Retinal pigment epithelial cell (primary cell): ENCODE measurements around the gene SLC38A10.
A peak's percentile ranks its signal among the peaks of the same experiment; 100 is the strongest.

Experiments
- DNase-seq: peaks from one replicate; pipeline ENCODE4 v3.0.0-alpha.2; 2010; ENCODE audit warnings: low read depth
- H3K4me3 ChIP-seq: 2 replicates; pipeline ENCODE4 v1.5.1; 2011; ENCODE audit warnings: mild to moderate bottlenecking, low read length, control low read depth, moderate library complexity
- TF ChIP-seq, protein P1 (sequence below): conservative IDR thresholded peaks from 2 replicates; pipeline ENCODE4 v1.5.1; 2011; ENCODE audit warnings: low read depth, low read length, control low read depth, inconsistent platforms

Gene SLC38A10

DNA sequence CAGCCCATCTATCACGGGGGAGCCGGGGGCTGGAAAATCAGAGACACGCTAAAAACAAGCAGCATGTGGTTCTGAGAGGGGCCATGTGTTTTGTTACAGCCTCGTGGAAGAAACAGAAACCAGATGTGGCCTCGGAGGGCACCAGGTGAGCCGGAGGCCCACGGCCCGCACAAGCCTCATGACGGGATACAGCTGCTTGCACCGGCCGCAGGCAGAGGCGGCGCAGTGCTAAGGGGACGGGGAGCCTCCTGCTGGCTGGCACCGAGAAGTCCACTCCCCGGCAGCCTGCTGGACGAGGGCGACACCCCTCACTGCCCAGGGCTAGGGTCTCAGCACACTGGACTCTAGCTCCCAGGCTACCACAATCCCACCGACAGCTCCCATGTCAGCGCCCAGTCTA lies 36.8 kb downstream of the SLC38A10 start:
- no peak overlapping the region for H3K4me3 ChIP-seq
- TF ChIP-seq, protein P1, sequence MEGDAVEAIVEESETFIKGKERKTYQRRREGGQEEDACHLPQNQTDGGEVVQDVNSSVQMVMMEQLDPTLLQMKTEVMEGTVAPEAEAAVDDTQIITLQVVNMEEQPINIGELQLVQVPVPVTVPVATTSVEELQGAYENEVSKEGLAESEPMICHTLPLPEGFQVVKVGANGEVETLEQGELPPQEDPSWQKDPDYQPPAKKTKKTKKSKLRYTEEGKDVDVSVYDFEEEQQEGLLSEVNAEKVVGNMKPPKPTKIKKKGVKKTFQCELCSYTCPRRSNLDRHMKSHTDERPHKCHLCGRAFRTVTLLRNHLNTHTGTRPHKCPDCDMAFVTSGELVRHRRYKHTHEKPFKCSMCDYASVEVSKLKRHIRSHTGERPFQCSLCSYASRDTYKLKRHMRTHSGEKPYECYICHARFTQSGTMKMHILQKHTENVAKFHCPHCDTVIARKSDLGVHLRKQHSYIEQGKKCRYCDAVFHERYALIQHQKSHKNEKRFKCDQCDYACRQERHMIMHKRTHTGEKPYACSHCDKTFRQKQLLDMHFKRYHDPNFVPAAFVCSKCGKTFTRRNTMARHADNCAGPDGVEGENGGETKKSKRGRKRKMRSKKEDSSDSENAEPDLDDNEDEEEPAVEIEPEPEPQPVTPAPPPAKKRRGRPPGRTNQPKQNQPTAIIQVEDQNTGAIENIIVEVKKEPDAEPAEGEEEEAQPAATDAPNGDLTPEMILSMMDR: peak; percentile 17
- DNase-seq: no peak

DNA sequence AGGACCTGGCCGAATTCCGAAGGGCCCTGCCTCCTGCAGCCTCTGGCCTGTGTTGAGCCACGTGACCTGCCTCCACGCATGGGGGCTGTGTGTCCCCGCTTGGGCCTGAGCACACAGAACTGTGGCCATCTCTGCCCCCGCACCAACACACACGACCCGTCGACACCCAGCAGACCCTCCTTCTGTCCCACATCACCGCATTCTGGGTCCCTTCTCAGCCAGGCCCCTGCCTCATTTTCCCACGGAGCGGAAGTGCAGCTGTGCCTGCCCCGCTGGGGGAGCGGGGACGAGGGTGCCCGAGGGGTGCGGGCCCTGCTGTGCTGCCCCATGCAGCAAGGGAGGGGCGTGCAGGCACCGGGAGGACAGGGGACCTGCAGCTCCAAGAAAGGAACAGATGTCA lies 37.6 kb downstream of the SLC38A10 start:
- H3K4me3 ChIP-seq: no peak overlapping the region
- TF ChIP-seq, protein P1: no peak
- DNase-seq: no peak

DNA sequence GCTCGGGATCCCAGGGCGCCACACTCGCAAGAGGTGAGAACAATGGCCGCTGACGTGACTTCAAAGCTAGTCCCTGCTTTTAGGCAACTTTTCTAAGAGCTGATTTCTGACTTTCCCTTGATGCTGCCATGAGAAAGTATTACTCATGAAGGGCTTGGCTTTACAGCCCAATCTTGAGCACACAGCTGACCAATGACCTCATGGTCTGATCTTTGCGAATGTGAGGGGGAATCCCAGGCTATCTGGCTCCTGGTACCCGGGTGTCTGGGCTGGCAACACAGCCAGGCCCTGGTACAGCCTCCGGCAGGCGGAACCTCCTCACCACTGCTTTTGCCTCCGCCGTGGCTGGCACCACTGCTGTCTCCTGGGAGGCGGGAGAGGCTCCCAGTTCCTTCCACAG lies 38.5 kb downstream of the SLC38A10 start:
- H3K4me3 ChIP-seq: no peak overlapping the region
- no peak for DNase-seq
- TF ChIP-seq, protein P1: no peak

DNA sequence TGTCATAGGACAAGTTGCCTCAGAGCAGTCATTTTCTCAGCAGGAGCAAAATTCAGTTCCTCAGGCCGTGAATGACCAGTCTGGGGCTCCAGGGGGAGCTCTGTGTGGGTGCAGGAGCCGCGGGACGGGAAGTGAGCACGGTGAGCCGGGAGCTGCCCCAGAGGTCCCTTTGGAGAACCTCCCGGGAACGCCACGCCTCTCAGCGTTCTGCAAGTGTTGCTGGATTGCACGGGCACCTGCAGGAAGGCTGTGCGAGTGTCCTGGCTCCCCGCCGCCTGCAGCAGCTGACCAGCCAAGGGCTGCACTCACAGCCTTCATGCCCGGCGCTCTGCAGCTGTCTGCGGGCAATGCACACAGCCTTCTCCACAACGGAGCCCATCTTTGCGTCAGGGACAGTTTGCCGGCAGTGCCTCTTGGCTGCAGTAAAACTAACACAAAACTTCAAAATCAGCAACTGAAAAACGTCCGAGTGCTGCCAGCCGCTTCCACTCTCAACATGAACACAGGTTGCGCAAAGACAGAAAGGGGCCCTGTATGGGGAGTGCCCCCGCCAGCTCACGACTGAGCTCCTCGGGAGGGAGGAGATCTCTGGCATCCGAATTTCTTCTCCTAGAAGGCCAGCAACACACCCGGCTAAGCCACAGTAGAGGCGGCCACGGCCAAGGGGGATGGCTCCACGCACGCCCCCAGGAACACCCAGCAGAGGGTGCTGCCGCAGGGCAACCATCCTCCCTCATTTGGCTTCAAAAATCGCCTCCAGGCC lies 40.0 kb downstream of the SLC38A10 start:
- peak; percentile 65 for DNase-seq
- peak overlapping the region; percentile 7 for H3K4me3 ChIP-seq

DNA sequence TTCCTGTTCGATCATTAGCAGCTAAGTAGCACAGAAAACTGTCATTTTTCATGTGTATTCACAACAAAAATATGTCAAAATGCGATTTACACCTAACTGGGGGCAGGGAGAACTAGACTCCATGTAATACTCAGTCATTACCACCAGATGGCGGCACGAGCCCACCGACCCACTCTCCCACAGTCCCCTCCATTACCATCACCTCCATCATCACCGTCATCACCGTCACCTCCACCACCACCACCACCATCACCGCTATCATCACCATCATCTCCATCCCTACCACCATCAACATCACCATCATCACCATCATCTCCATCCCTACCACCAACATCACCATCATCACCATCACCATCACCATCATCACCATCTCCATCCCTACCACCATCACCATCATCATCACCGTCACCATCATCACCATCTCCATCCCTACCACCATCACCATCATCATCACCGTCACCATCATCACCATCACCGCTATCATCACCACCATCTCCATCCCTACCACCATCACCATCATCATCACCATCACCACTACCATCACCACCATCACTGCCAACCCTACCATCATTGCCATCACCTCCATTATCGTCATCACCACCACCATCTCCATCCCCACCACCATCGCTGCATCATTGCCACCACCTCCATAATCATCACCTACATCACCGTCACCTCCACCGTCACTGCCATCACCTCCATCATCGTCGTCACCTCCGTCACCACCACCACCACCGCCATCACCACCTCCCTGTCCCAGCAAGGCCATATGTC lies 41.6 kb downstream of the SLC38A10 start:
- H3K4me3 ChIP-seq: no peak overlapping the region
- DNase-seq: no peak

More for the DNA sequence above, 40.0 kb downstream of the SLC38A10 start:
- TF ChIP-seq, protein P1: peak; percentile 81

DNA sequence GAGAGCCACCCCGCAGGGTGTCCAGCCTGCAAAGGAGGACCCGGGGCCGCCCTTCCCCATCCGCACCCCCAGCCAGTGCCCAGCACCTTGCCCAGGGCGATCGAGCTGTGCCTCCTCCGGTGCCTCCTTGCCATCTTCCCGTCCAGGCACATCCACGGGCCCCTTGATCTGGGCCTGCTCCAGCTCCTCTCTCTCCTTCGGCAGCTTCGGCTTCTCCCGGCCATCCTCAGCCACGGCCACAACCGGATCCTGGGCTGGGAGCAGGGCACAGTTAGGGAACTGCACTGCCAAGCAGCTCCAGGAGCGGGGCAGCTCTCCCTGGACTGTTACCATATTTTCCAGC lies 42.1 kb downstream of the SLC38A10 start:
- no peak overlapping the region for H3K4me3 ChIP-seq
- TF ChIP-seq, protein P1: no peak
- no peak for DNase-seq

More for the DNA sequence above, 41.6 kb downstream of the SLC38A10 start:
- TF ChIP-seq, protein P1: peak; percentile 70
